Activated CD4-positive, CD25-positive, alpha-beta regulatory T cell (primary cell): ENCODE data around the gene SCAPER.

ENCODE experiments used
- DNase-seq, 4 experiments: peaks; one replicate each; lab custom pipeline; 2025; lab: John Stamatoyannopoulos, UW

SCAPER gene

GRCh38 chr15:76905013-76905839 lies at the start of gene SCAPER:
Gene SCAPER (minus strand): TSS chr15:76905340. CDS start chr15:76883817, 21,523 bp downstream.
- peak; percentile 80 to 84 (median 81) for DNase-seq

GRCh38 chr15:76954744-76955143 lies 49.6 kb upstream of the SCAPER start:
- no peak for DNase-seq

DNA sequence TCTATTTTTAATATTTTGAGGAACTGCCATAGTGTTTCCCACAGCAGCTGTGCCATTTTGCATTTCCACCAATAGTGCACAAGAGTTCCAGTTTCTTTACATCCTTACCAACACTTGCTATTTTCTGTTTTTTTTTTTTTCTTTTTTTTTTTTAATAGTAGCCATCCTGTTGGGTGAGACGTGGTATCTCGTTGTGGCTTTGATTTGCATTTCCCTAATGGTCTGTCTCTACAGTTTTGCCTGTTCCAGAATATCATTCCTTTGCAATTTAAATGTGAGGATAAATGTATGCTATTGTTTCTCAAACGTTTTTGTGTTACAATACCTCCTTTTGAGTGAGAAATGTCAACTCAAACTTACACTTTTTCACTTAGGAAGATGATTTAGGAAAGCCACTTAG lies 48.8 kb upstream of the SCAPER start:
- DNase-seq, result no peak

GRCh38 chr15:76951220-76951619 lies 46.1 kb upstream of the SCAPER start:
- no peak for DNase-seq

DNA sequence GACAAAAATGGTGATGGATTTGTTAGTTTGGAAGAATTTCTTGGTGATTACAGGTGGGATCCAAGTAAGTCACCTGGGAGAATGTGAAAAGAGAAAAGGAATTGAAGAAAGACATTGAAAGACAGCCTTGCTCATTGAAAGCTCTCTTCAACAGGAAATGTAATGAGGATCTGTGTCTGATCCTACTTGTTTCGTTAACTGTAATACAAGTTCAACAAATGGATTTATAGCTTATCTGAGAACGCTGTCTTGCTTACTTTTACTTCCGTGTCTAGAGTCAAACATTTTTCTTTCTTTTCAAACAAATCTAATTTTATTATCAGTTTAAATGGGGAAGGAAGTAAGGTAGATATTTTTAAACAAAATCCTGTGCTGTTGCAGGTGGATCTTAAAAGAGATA lies 42.3 kb upstream of the SCAPER start:
- no peak for DNase-seq

GRCh38 chr15:76945494-76946093 lies 40.5 kb upstream of the SCAPER start:
- no peak for DNase-seq

DNA sequence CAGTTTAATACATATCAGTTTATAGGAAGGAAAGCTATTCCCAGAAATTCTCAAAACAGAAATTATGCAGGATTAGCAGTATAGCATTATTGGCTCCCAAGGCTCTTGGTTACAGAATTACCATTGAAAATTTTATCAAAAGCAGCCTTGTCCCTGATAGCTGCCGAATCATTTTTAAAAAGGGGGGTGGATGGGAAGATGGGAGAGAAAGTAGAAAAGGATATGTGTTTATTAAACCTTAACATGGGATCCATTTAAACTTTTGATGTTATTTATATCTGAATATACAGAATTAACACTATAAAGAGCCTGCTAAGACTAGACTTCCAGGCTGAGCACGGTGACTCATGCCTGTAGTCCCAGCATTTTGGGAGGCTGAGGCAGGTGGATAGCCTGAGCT lies 37.2 kb upstream of the SCAPER start:
- DNase-seq, result no peak

GRCh38 chr15:76941636-76942035 lies 36.5 kb upstream of the SCAPER start:
- DNase-seq, result no peak

DNA sequence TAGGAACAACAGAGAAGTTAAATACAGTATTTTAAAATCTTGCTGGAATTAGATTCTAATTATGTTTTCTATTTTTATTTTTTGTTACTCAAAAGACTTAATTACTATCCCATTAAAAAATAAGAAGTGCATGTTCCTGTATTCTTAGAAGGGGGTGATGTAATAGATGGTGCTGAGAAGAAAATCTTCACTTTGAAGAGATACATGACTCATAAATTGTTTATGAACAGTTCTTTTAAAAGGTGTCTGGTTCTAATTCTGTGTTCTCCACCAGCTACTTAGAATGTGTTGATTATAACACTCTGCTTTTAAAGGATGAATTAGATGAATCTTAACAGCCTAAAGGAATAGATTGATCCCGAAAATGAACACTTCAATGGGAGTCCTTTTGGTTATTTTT lies 34.6 kb upstream of the SCAPER start:
- DNase-seq, result no peak

- DNase-seq, result no peak
Observed at GRCh38 chr15:76938752-76939151, 33.6 kb upstream of the SCAPER start.

- no peak for DNase-seq
Observed at GRCh38 chr15:76936671-76937070, 31.5 kb upstream of the SCAPER start.

DNA sequence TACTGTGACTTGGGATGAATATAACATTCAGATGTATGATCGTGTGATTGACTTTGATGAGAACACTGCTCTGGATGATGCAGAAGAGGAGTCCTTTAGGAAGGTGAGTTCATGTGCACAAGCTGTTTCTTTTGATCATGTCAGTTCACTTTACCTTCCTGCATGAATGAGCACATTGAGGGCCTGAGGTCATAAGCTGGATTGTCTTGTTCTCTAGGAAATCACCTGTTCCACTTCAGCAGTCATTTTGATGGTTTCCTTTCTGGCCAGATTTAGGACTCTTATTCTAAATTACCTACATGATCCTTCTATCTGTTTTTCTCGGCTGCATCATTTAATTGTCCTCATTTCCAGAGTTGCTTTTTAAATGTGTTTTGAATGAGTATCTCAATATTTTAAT lies 30.5 kb upstream of the SCAPER start:
- no peak for DNase-seq

DNA sequence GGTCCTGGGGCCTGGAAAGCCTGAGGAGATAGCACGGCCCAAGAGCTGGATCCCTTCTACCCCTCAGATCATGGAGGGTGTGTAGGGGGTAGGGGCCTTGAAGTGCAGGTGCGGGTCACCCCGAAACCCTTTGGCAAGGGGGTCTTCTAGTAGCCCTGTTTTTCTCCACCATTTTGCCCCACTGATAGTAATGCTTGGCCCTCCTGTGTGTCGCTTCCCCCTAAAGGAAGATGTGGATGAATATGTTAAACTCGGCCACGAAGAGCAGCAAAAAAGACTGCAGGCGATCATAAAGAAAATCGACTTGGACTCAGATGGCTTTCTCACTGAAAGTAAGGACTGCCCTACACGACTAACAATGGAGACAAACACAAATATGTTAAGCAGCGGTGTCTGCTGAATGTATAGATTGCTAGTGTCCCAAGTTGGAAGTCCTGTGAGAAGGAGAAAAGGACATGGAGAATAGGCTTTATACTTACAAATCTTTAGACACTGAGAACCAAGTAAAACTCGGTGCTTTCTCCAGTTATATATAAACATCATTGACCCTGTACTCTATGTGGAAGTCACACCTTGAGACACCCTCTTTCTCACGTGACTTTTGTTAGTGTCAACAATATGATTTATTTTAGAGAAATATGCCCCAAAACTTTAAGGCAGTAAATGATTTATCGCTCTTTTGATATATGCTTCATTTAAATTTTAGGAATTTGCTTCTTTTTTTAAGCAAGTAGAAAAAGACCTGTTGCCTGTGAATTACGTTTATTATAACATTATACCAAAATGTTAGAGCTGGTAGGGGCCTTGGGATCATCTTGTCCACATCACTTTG lies 27.2 kb upstream of the SCAPER start:
- no peak for DNase-seq

GRCh38 chr15:76931397-76932134 lies 26.4 kb upstream of the SCAPER start, which contains the start of gene RCN2:
Gene RCN2 (plus strand): TSS chr15:76931749. CDS start chr15:76931842, 93 bp downstream.
- DNase-seq, result peak; percentile 78 to 87 (median 84)

DNA sequence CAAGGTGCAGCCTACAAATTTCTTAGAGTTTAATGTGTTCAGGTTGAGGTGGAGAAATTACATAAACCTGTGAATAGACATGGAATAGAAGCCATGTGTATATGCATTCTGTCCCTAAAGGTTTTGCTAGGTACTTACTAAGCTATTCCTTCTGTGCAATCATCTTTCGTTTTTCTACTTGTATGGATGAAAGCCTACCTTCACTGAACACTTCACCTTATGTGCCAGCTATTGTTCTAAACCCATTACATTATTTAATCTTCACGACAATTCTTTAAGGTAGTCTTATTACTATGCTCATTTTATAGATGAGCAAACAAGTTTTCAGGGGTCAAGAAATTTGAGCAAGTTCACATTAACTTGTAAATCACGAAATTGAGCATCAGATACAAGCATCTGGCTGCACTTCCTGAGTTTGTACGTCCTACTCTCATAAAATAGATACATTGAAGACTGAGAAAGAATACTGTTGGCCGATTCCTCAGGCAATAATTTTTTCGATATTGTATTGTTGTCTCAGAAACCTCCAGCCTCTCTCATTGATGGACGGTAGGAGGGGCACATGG lies 25.8 kb upstream of the SCAPER start:
- DNase-seq, result no peak

GRCh38 chr15:76929011-76929760 lies 24.0 kb upstream of the SCAPER start:
- no peak for DNase-seq

DNA sequence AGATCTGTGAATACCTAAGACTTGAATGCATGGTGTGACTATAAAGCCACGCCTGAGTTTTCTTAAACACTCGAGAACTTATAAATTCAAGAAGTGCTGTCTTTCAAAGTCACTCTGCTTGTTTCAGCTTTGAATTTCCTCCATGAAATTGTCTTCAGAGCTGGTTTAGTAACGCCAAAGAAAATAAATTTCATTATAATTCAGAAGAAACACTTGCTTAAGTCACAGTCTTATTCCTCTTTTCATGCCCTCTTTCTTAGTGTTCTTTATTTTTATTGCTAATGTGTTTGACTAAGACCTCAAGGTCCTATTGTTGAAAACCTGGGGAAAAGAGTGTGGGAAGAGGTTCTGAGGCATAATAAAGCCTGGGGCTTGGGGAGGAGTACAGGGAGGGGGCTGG lies 23.1 kb upstream of the SCAPER start:
- DNase-seq, result no peak

GRCh38 chr15:76916369-76916768 lies 11.2 kb upstream of the SCAPER start:
- no peak for DNase-seq

DNA sequence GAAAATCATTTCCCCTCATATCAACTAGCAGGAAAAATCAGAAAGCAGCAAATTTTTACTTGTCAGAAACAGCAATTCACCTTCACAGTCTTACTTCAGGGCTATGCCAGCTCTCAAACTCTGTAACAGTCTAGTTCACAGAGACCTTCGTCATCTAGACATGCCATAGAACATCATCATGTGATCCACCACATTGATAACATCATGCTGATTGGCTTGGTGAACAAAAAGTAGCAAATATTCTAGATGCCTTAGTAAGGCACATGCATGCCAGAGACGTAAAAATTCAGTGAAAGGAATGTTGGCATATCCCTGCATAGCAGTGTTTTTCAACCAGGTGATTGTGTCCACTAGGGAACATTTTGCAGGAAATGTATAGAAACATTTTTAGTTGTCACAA lies 8.6 kb upstream of the SCAPER start:
- no peak for DNase-seq

GRCh38 chr15:76912430-76912829 lies 7.3 kb upstream of the SCAPER start:
- no peak for DNase-seq

DNA sequence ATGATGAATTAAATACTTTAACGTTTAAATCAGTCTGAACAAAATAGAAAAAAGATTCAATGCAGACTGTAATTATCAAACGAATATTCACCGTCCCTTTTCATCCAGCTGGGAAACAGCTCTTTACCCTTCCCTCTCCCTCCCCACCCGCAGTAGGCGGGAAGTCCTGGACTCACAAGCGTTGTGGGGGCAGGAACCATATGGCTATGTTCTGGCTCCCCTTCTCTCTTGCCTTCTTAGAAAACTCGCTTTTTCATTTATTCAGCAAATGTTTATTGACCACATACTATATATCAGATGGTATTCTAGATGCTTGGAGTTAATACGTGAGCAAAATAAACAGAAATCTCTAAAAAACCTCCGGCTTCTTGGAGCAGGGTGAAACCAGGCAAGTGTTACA lies 715 bp upstream of the SCAPER start:
- DNase-seq, result no peak
